ENCODE measurements around the gene TSR3.

Gene TSR3

DNA sequence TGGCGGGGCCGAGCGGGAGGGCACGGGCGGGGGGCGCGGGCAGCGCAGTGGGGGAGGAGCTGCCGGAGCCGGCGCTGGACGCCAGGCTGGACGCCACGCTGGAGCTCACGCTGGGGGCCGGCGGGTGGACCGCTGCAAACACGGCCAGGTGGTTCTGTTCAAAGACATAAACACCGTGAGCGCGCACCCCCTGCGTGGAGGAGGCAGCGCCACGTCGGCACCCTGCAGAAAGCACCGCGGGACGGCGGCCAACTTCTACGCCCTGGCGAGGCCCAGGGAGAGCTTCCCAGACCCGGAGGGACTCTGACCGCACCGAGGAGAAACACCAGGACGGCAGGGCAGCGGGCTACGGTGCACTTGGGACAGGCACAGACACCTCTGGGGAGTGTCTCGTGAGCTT is 33.6 kb upstream of the TSR3 start:
- Histone ChIP-seq H2AFZ (ENCODE audit: low read length) (no peak overlapping the region), H3K27me3 (replicated peaks; ENCODE audit: insufficient read depth, low read length) (no peaks in the 10 kb centered on the region), H4K20me1 (ENCODE audit: insufficient read depth, low read length) (no peaks in the 10 kb centered on the region), H3K9me3 (replicated peaks; ENCODE audit: insufficient read depth, low read length) (no peaks in the 10 kb centered on the region), H3F3A (ENCODE audit: insufficient read depth, low read length) (peaks cover 3% of the 10 kb centered on the region; the same call in 1 of the 2 replicates), H3K9me2 (replicated peaks; ENCODE audit: insufficient read depth, low read length) (no peaks in the 10 kb centered on the region), H3K4me2 (ENCODE audit: low read depth, low read length) (no peak overlapping the region), H3K36me3 (replicated peaks; ENCODE audit: insufficient read depth, low read length) (no peaks in the 10 kb centered on the region), H3K9ac (ENCODE audit: low read length) (no peak overlapping the region), H3K4me1 (ENCODE audit: low read length) (no peaks in the 10 kb centered on the region), H3K4me3 (ENCODE audit: low read length) (no peak overlapping the region), H3K79me2 (ENCODE audit: low read length) (no peaks in the 10 kb centered on the region; the same call in 1 of the 2 replicates), H3K27ac (ENCODE audit: low read length) (no peak overlapping the region)
- DNase-seq, result no peak
- TF ChIP-seq EZH2 (optimal IDR thresholded peaks at IDR 0.05; ENCODE audit: low read depth, low read length) (no peak), EZH2phosphoT487 (IDR thresholded peaks at IDR 0.05; ENCODE audit: low read length) (no peak)
- TF ChIP-seq, protein P1, sequence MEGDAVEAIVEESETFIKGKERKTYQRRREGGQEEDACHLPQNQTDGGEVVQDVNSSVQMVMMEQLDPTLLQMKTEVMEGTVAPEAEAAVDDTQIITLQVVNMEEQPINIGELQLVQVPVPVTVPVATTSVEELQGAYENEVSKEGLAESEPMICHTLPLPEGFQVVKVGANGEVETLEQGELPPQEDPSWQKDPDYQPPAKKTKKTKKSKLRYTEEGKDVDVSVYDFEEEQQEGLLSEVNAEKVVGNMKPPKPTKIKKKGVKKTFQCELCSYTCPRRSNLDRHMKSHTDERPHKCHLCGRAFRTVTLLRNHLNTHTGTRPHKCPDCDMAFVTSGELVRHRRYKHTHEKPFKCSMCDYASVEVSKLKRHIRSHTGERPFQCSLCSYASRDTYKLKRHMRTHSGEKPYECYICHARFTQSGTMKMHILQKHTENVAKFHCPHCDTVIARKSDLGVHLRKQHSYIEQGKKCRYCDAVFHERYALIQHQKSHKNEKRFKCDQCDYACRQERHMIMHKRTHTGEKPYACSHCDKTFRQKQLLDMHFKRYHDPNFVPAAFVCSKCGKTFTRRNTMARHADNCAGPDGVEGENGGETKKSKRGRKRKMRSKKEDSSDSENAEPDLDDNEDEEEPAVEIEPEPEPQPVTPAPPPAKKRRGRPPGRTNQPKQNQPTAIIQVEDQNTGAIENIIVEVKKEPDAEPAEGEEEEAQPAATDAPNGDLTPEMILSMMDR (IDR thresholded peaks at IDR 0.05; ENCODE audit: low read length), result no peak

DNA sequence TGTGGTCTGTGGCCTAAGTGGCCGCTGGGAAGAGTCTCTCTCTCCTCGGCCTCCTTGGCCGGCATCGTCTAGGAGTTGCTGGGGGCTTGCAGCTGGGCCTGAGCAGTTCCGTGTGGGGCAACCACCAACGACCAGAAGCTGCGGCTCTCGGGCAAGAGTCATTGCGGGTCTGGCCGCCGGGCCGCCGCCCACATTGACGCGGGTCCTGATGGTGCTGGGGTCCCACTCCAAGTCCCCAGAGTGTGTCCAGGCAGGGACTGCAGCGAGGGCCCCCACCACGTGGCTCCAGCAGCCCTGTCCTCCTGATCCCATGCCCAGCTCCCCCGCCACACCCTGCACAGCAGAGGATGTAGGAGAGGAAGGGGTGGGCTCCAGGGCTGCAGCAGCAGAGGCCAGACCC is 31.9 kb upstream of the TSR3 start:
- Histone ChIP-seq H3F3A (ENCODE audit: insufficient read depth, low read length) (peaks cover 4% of the 10 kb centered on the region; the same call in 1 of the 2 replicates), H3K27ac (ENCODE audit: low read length) (no peak overlapping the region), H4K20me1 (ENCODE audit: insufficient read depth, low read length) (no peaks in the 10 kb centered on the region), H3K9me2 (replicated peaks; ENCODE audit: insufficient read depth, low read length) (no peaks in the 10 kb centered on the region), H3K4me3 (ENCODE audit: low read length) (no peak overlapping the region), H3K4me2 (ENCODE audit: low read depth, low read length) (no peak overlapping the region), H3K27me3 (replicated peaks; ENCODE audit: insufficient read depth, low read length) (no peaks in the 10 kb centered on the region), H3K4me1 (ENCODE audit: low read length) (no peaks in the 10 kb centered on the region), H3K36me3 (replicated peaks; ENCODE audit: insufficient read depth, low read length) (no peaks in the 10 kb centered on the region), H3K9me3 (replicated peaks; ENCODE audit: insufficient read depth, low read length) (no peaks in the 10 kb centered on the region), H3K79me2 (ENCODE audit: low read length) (peaks cover 8% of the 10 kb centered on the region), H2AFZ (ENCODE audit: low read length) (no peak overlapping the region), H3K9ac (ENCODE audit: low read length) (no peak overlapping the region)
- TF ChIP-seq EZH2 (optimal IDR thresholded peaks at IDR 0.05; ENCODE audit: low read depth, low read length), result no peak
- TF ChIP-seq, protein P1 (IDR thresholded peaks at IDR 0.05; ENCODE audit: low read length), result no peak
- TF ChIP-seq EZH2phosphoT487 (IDR thresholded peaks at IDR 0.05; ENCODE audit: low read length), result no peak
- no peak for DNase-seq

DNA sequence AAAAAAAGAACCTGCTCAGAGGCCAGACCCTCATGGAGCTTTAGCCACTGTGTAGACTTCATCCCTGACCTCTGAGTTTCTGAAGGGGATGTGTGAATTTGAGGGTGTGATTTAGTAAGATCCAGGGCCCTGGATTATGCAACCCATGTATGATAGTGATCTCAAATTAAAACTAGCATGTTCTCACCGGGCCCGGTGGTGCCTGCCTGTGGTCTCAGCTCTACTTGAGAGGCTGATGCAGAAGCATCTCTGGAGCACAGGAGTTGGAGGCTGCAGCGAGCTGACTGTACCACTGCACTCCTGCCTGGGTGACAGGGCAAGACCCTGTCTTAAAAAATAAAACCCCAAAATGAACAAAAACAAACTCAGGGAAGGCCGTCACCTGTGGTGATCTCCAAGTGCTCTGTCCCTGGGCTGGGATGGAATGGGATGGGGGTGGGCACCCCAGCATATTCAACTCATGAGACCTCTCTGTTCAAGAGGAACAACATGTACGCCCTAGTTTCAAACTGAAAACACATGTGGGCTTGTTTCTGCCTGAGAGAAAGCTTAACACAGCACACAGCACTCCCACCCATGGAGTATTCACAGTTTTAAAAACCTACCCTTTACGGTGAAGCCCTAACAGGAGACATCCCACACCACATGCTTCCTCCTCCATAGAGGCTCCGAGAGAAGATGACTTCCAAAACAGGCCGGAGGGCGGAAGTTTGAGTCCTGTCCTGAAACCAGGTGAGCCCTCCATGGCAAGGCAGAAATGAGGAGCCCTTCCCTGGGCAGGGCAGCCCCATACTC is 30.1 kb upstream of the TSR3 start:
- Histone ChIP-seq H3K27ac (ENCODE audit: low read length) (no peak overlapping the region), H3K79me2 (ENCODE audit: low read length) (peaks cover 26% of the 10 kb centered on the region), H3K27me3 (replicated peaks; ENCODE audit: insufficient read depth, low read length) (no peaks in the 10 kb centered on the region), H4K20me1 (ENCODE audit: insufficient read depth, low read length) (no peaks in the 10 kb centered on the region), H3K9me2 (replicated peaks; ENCODE audit: insufficient read depth, low read length) (no peaks in the 10 kb centered on the region), H3F3A (ENCODE audit: insufficient read depth, low read length) (peaks cover 4% of the 10 kb centered on the region; the same call in 1 of the 2 replicates), H3K4me2 (ENCODE audit: low read depth, low read length) (no peak overlapping the region), H2AFZ (ENCODE audit: low read length) (no peak overlapping the region), H3K4me3 (ENCODE audit: low read length) (no peak overlapping the region), H3K9me3 (replicated peaks; ENCODE audit: insufficient read depth, low read length) (no peaks in the 10 kb centered on the region), H3K9ac (ENCODE audit: low read length) (no peak overlapping the region), H3K36me3 (replicated peaks; ENCODE audit: insufficient read depth, low read length) (no peaks in the 10 kb centered on the region), H3K4me1 (ENCODE audit: low read length) (no peaks in the 10 kb centered on the region)
- TF ChIP-seq EZH2phosphoT487 (IDR thresholded peaks at IDR 0.05; ENCODE audit: low read length), result no peak
- no peak for TF ChIP-seq EZH2 (optimal IDR thresholded peaks at IDR 0.05; ENCODE audit: low read depth, low read length)
- TF ChIP-seq, protein P1 (IDR thresholded peaks at IDR 0.05; ENCODE audit: low read length), result no peak
- DNase-seq, result no peak
